ENCODE results near the gene TGFBR3.
"Not testable (repeated sequence)": the region's sequence is repeated elsewhere in the genome, so short reads cannot be mapped to it uniquely, and the experiment has no call there.

Gene TGFBR3

GRCh38 chr1:91697416-91697815 lies 188.5 kb downstream of the TGFBR3 start:
- DNase-seq (ENCODE audit: low read depth in 3 of 3, low spot score in 1 of 3): peak in 1 of 3 donors; percentile 24

GRCh38 chr1:91696321-91696720 lies 189.6 kb downstream of the TGFBR3 start:
- DNase-seq (ENCODE audit: low read depth in 3 of 3, low spot score in 1 of 3): no peak

- no peak for DNase-seq (ENCODE audit: low read depth in 3 of 3, low spot score in 1 of 3)
Measured at GRCh38 chr1:91693557-91693956, 192.4 kb downstream of the TGFBR3 start.

GRCh38 chr1:91691525-91691924 lies 194.4 kb downstream of the TGFBR3 start:
- DNase-seq (ENCODE audit: low read depth in 3 of 3, low spot score in 1 of 3): no peak

GRCh38 chr1:91689641-91690481 lies 196.1 kb downstream of the TGFBR3 start:
- DNase-seq (ENCODE audit: low read depth in 3 of 3, low spot score in 1 of 3): no peak

- no peak for DNase-seq (ENCODE audit: low read depth in 3 of 3, low spot score in 1 of 3)
Measured at GRCh38 chr1:91687452-91687851, 198.5 kb downstream of the TGFBR3 start.

- DNase-seq (ENCODE audit: low read depth in 3 of 3, low spot score in 1 of 3): no peak
Measured at GRCh38 chr1:91685994-91686393, 200.0 kb downstream of the TGFBR3 start.

- DNase-seq (ENCODE audit: low read depth in 3 of 3, low spot score in 1 of 3): no peak
Measured at GRCh38 chr1:91684481-91685196, 201.3 kb downstream of the TGFBR3 start.

- no peak for DNase-seq (ENCODE audit: low read depth in 3 of 3, low spot score in 1 of 3)
Measured at GRCh38 chr1:91683598-91683951, 202.4 kb downstream of the TGFBR3 start.

- DNase-seq (ENCODE audit: low read depth in 3 of 3, low spot score in 1 of 3): no peak
Measured at GRCh38 chr1:91682882-91683597, 202.9 kb downstream of the TGFBR3 start.

GRCh38 chr1:91680556-91681155 lies 205.3 kb downstream of the TGFBR3 start:
- no peak for DNase-seq (ENCODE audit: low read depth in 3 of 3, low spot score in 1 of 3)

GRCh38 chr1:91679446-91679845 lies 206.5 kb downstream of the TGFBR3 start:
- DNase-seq (ENCODE audit: low read depth in 3 of 3, low spot score in 1 of 3): no peak

GRCh38 chr1:91676030-91676429 lies 209.9 kb downstream of the TGFBR3 start:
- DNase-seq (ENCODE audit: low read depth in 3 of 3, low spot score in 1 of 3): no peak

GRCh38 chr1:91674107-91674506 lies 211.8 kb downstream of the TGFBR3 start:
- DNase-seq (ENCODE audit: low read depth in 3 of 3, low spot score in 1 of 3): no peak

GRCh38 chr1:91673613-91674012 lies 212.3 kb downstream of the TGFBR3 start:
- DNase-seq (ENCODE audit: low read depth in 3 of 3, low spot score in 1 of 3): no peak

- no peak for DNase-seq (ENCODE audit: low read depth in 3 of 3, low spot score in 1 of 3)
Measured at GRCh38 chr1:91672601-91673161, 213.3 kb downstream of the TGFBR3 start.

- no peak for DNase-seq (ENCODE audit: low read depth in 3 of 3, low spot score in 1 of 3)
Measured at GRCh38 chr1:91670781-91671180, 215.2 kb downstream of the TGFBR3 start.

- DNase-seq (ENCODE audit: low read depth in 3 of 3, low spot score in 1 of 3): no peak
Measured at GRCh38 chr1:91669584-91670350, 216.2 kb downstream of the TGFBR3 start.

- DNase-seq (ENCODE audit: low read depth in 3 of 3, low spot score in 1 of 3): not testable (repeated sequence)
Measured at GRCh38 chr1:91666651-91667050, 219.3 kb downstream of the TGFBR3 start.

GRCh38 chr1:91661121-91661520 lies 224.8 kb downstream of the TGFBR3 start:
- no peak for DNase-seq (ENCODE audit: low read depth in 3 of 3, low spot score in 1 of 3)
